ENCODE measurements around the gene SLC22A1.

SLC22A1 gene

GRCh38 chr6:160167604-160168399 lies 46.2 kb downstream of the SLC22A1 start:
- in situ Hi-C loops (cut with HindIII; ENCODE audit: low sequenced_read_pairs), result no loop called here

- in situ Hi-C loops (cut with HindIII; ENCODE audit: low sequenced_read_pairs), result no loop called here
These were observed 48.5 kb downstream of the SLC22A1 start for GRCh38 chr6:160170018-160170680.

- in situ Hi-C loops (cut with HindIII; ENCODE audit: low sequenced_read_pairs), result no loop called here
These were observed 51.1 kb downstream of the SLC22A1 start for GRCh38 chr6:160172704-160173103.

DNA sequence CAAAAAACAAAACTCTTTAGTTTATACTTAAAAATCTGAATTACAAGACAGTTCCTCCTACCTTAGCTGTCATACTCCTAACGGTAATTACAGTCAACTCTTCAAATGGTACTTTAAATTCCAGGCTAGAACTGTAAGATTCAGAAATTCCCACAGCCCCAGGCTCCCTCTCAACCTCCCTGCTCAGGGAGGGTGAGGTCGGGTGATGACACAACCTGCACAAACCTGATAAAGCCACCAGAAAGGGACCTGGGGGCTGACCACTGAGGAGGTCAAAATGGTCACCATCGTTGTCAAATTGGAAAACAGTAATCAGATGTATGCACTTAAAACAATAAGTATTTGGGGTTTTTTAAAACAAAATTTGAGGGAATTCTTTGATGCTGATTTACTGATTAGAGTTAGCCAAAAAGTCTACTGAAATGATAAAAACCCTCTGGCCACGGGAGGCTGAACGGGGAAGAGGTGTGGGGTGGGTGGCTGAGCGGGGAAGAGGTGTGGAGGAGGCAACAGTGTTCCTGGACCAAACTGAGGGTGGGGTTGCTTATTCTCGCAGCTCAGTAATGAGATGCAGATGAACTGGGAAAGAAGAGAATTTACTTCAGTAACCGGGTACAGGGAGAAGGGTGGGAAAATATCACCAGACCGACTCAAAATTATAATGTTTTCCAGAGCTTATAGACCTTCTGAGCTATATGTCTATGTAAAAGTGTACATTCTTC lies 52.4 kb downstream of the SLC22A1 start:
- in situ Hi-C loops (cut with HindIII; ENCODE audit: low sequenced_read_pairs), result no loop called here

DNA sequence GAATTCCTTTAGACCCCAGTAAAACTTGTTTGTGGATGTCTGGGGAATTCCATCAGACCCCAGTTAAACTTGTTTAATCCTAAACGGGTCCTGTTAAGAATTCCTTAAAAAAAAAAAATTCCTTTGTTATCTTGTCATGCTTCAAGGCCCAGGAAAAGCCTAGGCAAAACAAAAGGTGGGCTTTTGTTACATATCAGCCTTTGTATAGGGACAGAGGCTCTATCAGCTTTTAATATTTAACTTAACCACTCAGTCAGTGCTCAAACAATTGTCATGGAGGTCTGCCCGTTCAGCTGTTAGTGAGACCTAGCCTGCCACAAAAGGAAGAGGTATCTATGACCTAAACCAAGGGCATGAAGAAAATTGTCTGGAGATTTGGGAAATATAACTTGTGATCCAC lies 53.1 kb downstream of the SLC22A1 start:
- in situ Hi-C loops (cut with HindIII; ENCODE audit: low sequenced_read_pairs), result no loop called here

- in situ Hi-C loops (cut with HindIII; ENCODE audit: low sequenced_read_pairs), result no loop called here
These were observed 55.6 kb downstream of the SLC22A1 start for GRCh38 chr6:160177220-160177619.

GRCh38 chr6:160178271-160178670 lies 56.7 kb downstream of the SLC22A1 start:
- in situ Hi-C loops (cut with HindIII; ENCODE audit: low sequenced_read_pairs), result no loop called here

DNA sequence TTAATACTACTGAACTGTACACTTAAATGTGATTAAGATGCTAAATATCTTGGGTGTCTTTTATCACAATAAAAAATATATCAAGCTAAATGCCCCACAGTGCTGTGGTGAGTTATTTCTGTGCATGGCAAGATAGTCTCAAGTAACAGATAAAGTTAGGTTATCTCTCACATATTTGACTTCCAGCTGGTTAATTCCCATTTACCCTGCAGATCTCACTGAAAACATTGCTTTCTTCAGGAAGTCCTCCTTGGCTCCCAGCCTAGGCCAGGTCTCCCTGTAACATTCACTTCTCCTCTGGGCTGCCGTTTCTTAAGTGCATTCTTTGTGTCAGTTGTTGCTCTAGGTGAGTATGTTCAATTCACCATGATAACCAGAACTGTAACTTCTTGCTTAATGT lies 59.1 kb downstream of the SLC22A1 start:
- in situ Hi-C loops (cut with HindIII; ENCODE audit: low sequenced_read_pairs), result no loop called here

DNA sequence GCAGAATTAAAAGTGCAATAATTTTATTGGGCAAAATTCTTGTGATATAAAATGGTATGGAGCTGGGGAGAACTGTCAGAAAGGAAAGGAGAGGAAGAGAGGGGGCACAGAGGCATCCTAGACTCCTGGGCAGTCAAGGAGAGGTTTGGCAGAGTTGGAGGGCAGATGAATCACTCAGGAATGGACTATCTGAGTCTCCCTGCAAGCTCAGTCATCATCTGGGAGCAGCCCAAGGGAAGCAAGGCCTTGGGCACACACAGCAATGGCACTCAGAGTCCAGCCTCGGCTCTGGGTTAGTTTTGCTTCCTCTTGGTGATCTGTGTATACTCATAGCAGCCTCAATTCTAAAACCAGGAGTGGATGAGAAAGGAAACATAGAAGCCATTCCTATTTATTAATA lies 67.2 kb downstream of the SLC22A1 start:
- in situ Hi-C loops (cut with HindIII; ENCODE audit: low sequenced_read_pairs), result no loop called here

DNA sequence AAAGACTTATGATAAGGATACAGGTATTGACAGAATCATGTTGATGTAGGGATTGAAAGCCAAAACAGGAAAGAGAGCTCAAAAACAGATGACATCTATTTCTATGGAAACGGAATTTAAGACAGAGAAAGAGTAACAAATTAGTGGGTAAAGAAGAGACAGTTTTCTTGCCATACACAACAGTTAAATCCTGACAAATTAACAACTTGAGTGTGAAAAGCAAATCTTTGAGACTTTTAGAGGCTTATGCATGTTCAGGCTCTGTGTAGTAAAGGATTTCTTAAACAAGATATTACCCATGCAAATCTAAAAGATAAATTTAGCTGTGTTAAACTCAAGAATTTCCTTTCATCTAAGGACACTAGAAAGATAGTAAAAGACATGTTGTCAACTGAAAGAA lies 68.5 kb downstream of the SLC22A1 start:
- in situ Hi-C loops (cut with HindIII; ENCODE audit: low sequenced_read_pairs), result no loop called here

DNA sequence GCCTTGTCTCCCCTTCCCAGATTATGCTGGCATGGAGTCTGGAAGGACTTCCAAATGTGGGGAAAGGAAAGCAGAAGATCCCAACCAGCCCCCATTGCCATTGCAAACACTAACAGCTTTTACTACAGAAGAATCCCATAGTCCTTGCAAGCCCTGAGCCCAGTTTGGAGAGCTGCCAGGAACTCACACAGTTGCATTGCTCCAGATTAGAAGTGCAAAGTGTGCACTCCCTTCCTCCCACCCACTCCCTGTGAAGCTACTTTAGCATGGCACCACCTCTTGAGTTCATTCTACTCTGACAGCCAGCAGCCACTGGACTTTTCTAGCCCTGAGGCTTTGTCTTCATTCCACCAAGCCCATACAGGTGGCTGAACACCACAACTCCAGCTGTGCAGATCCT lies 69.4 kb downstream of the SLC22A1 start:
- in situ Hi-C loops (cut with HindIII; ENCODE audit: low sequenced_read_pairs), result no loop called here

- in situ Hi-C loops (cut with HindIII; ENCODE audit: low sequenced_read_pairs), result no loop called here
These were observed 71.2 kb downstream of the SLC22A1 start for GRCh38 chr6:160192840-160193239.

- in situ Hi-C loops (cut with HindIII; ENCODE audit: low sequenced_read_pairs), result no loop called here
These were observed 73.2 kb downstream of the SLC22A1 start for GRCh38 chr6:160194808-160195207.

DNA sequence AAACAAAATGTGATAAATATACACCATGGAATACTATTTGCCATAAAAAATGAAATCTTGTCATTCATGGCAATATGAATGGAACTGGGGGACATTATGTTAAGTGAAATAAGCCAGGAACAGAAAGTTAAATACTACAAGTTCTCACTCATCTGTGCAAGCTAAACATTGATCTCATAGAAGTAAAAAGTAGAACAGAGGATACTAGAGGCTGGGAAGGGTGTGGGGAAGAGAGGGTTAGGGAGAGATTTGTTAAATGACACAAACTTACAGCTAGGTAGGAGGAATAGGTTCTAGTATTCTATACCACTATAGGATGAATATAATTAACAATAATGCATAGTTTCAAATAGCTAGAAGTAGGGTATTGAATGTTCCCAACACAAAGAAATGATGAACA lies 76.0 kb downstream of the SLC22A1 start:
- in situ Hi-C loops (cut with HindIII; ENCODE audit: low sequenced_read_pairs), result no loop called here

- in situ Hi-C loops (cut with HindIII; ENCODE audit: low sequenced_read_pairs), result no loop called here
These were observed 77.1 kb downstream of the SLC22A1 start for GRCh38 chr6:160198606-160199211.

DNA sequence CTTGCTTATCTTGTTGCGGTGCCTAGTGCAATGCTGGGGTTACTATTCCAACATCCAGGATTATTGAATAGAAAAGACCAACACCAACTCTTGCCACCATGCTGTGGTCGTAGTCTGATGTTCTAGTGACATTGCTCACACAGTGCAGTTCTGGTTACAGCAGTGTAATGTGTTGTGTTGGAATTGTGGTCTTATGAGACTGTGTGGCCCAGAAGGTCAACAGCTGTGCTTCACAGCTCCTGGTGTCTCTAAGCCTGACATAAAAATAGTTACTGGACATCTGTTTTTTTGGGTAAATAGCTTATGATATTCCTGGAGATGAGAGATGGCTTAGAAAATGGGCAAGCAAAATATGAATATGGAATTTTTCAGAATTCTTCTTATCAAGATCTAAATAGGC lies 79.4 kb downstream of the SLC22A1 start:
- in situ Hi-C loops (cut with HindIII; ENCODE audit: low sequenced_read_pairs), result no loop called here

GRCh38 chr6:160202411-160202810 lies 80.8 kb downstream of the SLC22A1 start:
- in situ Hi-C loops (cut with HindIII; ENCODE audit: low sequenced_read_pairs), result no loop called here

GRCh38 chr6:160203076-160203475 lies 81.5 kb downstream of the SLC22A1 start:
- in situ Hi-C loops (cut with HindIII; ENCODE audit: low sequenced_read_pairs), result no loop called here

DNA sequence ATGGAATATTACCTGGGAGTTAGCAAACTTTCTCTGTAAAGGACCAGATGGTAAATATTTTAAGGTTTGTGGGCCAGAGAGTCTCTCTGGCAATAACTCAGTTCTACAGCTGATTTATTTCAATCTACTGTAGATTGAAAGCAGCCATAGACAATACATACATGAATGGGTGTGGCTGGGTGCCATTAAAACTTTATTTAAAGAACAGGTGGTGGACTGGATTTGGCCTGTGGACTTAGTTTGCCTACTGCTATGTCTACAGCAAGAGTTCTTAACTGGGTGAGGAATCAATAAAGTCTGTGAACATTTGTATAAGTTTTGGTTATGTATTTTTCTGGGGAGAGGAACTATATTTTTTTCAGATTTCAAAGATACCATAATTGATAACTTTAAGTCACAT lies 81.9 kb downstream of the SLC22A1 start:
- in situ Hi-C loops (cut with HindIII; ENCODE audit: low sequenced_read_pairs), result no loop called here

DNA sequence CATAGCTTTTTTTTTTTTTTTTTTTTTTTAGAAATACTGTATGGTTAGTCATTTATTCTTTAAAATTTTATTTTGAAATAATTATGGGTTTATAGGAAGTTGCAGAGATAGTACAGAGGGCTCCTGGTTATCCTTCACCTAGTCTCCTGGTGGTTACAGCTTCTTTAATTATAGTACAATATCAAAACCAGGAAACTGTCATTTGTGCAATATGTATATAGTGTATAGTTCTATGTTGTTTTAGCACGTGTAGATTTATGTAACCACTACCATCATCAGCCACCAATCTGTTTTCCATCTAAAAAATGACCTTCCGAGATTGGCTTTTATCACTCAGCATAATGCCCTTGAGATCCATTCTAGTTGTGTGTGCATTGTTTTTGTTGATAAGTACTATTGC lies 82.3 kb downstream of the SLC22A1 start:
- in situ Hi-C loops (cut with HindIII; ENCODE audit: low sequenced_read_pairs), result no loop called here

- in situ Hi-C loops (cut with HindIII; ENCODE audit: low sequenced_read_pairs), result no loop called here
These were observed 83.1 kb downstream of the SLC22A1 start for GRCh38 chr6:160204710-160205109.
